C4-2B (cell line): Measurements from ENCODE around the gene CXCR4.

Source experiments
- CTCF ChIP-seq: fragments of 450-650 bp; conservative IDR thresholded peaks from 2 replicates; pipeline ENCODE4 v1.5.1; 2017; ENCODE audit warnings: mild to moderate bottlenecking
- ZFX ChIP-seq: fragments of 450-650 bp; IDR thresholded peaks from 2 replicates; pipeline ENCODE4 v1.6.1; 2017

- TF ChIP-seq CTCF = no peak
- no peak for TF ChIP-seq ZFX
Observed at GRCh38 chr2:136135462-136135861, 17.5 kb upstream of the CXCR4 start.
